Measurements from ENCODE around the gene NEDD4L. TPM values are rescaled to one million over a fixed set of nuclear protein-coding genes. Genes with fewer than 3 reads are reported as not detected.
"Not testable (repeated sequence)": the region's sequence is repeated elsewhere in the genome, so short reads cannot be mapped to it uniquely, and the experiment has no call there.

The NEDD4L gene
- total and polyA plus RNA-seq, 2 donors (not counting 1 experiment from before 2014, with no cell fraction given): 10.3 to 25.7 TPM

DNA sequence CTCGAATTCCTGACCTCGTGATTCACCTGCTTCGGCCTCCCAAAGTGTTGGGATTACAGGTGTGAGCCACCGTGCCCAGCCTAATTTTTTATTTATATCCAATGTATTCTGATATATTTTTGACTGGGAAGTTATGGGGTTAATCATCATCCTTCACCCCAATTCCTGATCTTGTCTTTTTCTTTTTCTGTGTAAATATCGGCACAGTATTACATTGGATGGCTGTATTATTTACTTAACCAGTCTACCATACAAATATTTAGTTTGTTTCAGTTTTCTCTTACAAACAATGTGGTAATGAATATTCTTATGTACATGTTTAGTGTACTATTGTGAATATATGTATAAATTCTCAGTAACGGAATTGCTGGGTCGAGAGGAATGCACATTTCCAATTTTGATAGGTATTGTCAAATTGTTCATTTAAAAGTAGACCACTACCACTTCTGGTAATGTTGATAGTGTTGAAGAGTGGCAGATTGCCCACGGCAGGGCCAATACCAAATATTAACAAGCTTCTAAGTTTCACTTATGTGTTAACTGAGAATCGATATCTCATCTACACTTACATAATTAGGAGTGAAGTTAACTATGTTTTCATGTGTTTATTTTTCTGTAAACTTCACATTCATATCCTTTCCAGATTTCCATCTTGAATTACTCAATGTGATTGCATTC, 388.2 kb downstream of the NEDD4L start:
- H3K27ac ChIP-seq (ENCODE audit: low read length in 2 of 2): no peak overlapping the region
- ChIA-PET POLR2A (no interaction called here), CTCF (no interaction called here)
- no peak overlapping the region for H3K4me2 ChIP-seq (replicated peaks; ENCODE audit: low read depth, low read length, poor library complexity, severe bottlenecking)
- WGBS (ENCODE audit: insufficient coverage): no CpG with 5 or more reads among the region's 9 CpGs
- no peaks in the 10 kb centered on the region for H3K9me3 Mint-ChIP-seq (ENCODE audit: insufficient read depth)
- H3K27me3 Mint-ChIP-seq: no peaks in the 10 kb centered on the region
- no peaks in the 10 kb centered on the region for H3K36me3 ChIP-seq (replicated peaks in 1 of 2; ENCODE audit: control extremely low read depth in 1 of 2, control insufficient read depth in 1 of 2, extremely low read depth in 1 of 2, insufficient read depth in 2 of 2, low read length in 1 of 2)
- TF ChIP-seq EZH2 (IDR thresholded peaks at IDR 0.05; ENCODE audit: borderline replicate concordance, insufficient read depth, low read depth, low read length, poor library complexity, severe bottlenecking): no peak
- TF ChIP-seq CTCF (IDR thresholded peaks at IDR 0.05): no peak
- no peaks in the 10 kb centered on the region for H3K79me2 ChIP-seq (ENCODE audit: control insufficient read depth, insufficient read depth, low read length)
- no peak for DNase-seq
- H3K27me3 ChIP-seq (replicated peaks in 1 of 4; ENCODE audit: control extremely low read depth in 1 of 4, control insufficient read depth in 3 of 4, insufficient read depth in 4 of 4, low read length in 3 of 4): no peaks in the 10 kb centered on the region
- H3K4me3 ChIP-seq (ENCODE audit: control extremely low read depth in 1 of 5, extremely low read depth in 1 of 5, insufficient read depth in 1 of 5, low read depth in 2 of 5, low read length in 4 of 5): no peak overlapping the region
- no peak overlapping the region for H3K4me3 Mint-ChIP-seq
- intact Hi-C loops (cut with micrococcal nuclease): no loop called here
- H3K27ac Mint-ChIP-seq: no peak overlapping the region
- no peaks in the 10 kb centered on the region for H4K20me1 ChIP-seq (ENCODE audit: control insufficient read depth, insufficient read depth, low read length, poor library complexity, severe bottlenecking)
- no peak for ATAC-seq (ENCODE audit: low read depth)
- H3K4me1 ChIP-seq (ENCODE audit: control insufficient read depth in 2 of 2, insufficient read depth in 2 of 2, low read length in 2 of 2): no peaks in the 10 kb centered on the region
- no peaks in the 10 kb centered on the region for H3K4me1 Mint-ChIP-seq
- H3K9ac ChIP-seq (ENCODE audit: low read length): no peak overlapping the region
- no peaks in the 10 kb centered on the region for H3K9me3 ChIP-seq (ENCODE audit: control extremely low read depth in 1 of 3, control insufficient read depth in 2 of 3, insufficient read depth in 1 of 3, low read length in 2 of 3)
- H2AFZ ChIP-seq (ENCODE audit: insufficient read depth, low read depth, low read length, poor library complexity, severe bottlenecking): no peak overlapping the region

GRCh38 chr18:58435221-58436005, 391.4 kb downstream of the NEDD4L start:
- H3K4me1 ChIP-seq (ENCODE audit: control insufficient read depth in 2 of 2, insufficient read depth in 2 of 2, low read length in 2 of 2): peaks cover 11% of the 10 kb centered on the region in 2 donors
- ATAC-seq (ENCODE audit: low read depth); H3K27ac ChIP-seq (ENCODE audit: low read length in 2 of 2); H4K20me1 ChIP-seq (ENCODE audit: control insufficient read depth, insufficient read depth, low read length, poor library complexity, severe bottlenecking); H2AFZ ChIP-seq (ENCODE audit: insufficient read depth, low read depth, low read length, poor library complexity, severe bottlenecking); H3K36me3 ChIP-seq (replicated peaks in 1 of 2; ENCODE audit: control extremely low read depth in 1 of 2, control insufficient read depth in 1 of 2, extremely low read depth in 1 of 2, insufficient read depth in 2 of 2, low read length in 1 of 2); H3K4me3 Mint-ChIP-seq; H3K27me3 Mint-ChIP-seq; H3K9me3 Mint-ChIP-seq (ENCODE audit: insufficient read depth); H3K4me2 ChIP-seq (replicated peaks; ENCODE audit: low read depth, low read length, poor library complexity, severe bottlenecking); CTCF ChIA-PET; H3K79me2 ChIP-seq (ENCODE audit: control insufficient read depth, insufficient read depth, low read length); H3K27ac Mint-ChIP-seq; H3K9ac ChIP-seq (ENCODE audit: low read length); H3K4me3 ChIP-seq (ENCODE audit: control extremely low read depth in 1 of 5, extremely low read depth in 1 of 5, insufficient read depth in 1 of 5, low read depth in 2 of 5, low read length in 4 of 5); POLR2A ChIA-PET; H3K27me3 ChIP-seq (replicated peaks in 1 of 4; ENCODE audit: control extremely low read depth in 1 of 4, control insufficient read depth in 3 of 4, insufficient read depth in 4 of 4, low read length in 3 of 4); DNase-seq; intact Hi-C loops (cut with micrococcal nuclease); H3K9me3 ChIP-seq (ENCODE audit: control extremely low read depth in 1 of 3, control insufficient read depth in 2 of 3, insufficient read depth in 1 of 3, low read length in 2 of 3): not testable (repeated sequence)
- H3K4me1 Mint-ChIP-seq: peaks cover 16% of the 10 kb centered on the region
- no CpG with 5 or more reads among the region's 7 CpGs for WGBS (ENCODE audit: insufficient coverage)

All from B cell (primary cell).